GM21526 (cell line): ENCODE results near the gene EVX2.

Source experiments
- ATAC-seq: cut with Tn5 transposase; IDR thresholded peaks from one replicate; pipeline ENCODE4 v1.9.1; 2021; ENCODE audit warnings: moderate library complexity; ENCODE audit not compliant: unreplicated experiment, low FRiP score

EVX2 gene

GRCh38 chr2:176085120-176085788, 1.5 kb upstream of the EVX2 start:
- no peak for ATAC-seq

DNA sequence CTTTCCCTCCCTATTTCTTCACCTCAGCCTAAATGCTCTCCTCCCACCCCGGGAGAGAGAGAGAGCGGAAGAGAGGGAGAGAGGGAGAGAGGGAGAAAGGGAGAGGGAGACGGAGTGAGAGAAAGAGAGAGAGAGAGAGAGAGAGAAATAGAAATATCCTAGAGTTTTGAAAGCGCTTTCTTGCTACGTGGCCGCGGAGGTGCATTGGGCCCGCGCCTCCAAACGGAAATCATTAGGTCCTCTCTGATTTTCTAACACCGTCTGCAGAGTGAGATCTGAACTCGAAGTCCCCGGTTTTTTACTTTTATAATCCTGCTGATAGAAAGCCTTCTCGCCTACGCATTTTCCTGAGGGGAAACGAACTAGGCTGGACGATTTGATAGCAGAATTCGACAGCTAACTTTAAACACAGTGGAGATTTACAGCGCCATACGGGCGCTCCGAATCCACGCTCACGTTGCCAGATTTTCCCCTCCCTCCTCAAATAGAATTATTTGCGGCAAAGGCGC, 903 bp upstream of the EVX2 start:
- ATAC-seq = no peak

DNA sequence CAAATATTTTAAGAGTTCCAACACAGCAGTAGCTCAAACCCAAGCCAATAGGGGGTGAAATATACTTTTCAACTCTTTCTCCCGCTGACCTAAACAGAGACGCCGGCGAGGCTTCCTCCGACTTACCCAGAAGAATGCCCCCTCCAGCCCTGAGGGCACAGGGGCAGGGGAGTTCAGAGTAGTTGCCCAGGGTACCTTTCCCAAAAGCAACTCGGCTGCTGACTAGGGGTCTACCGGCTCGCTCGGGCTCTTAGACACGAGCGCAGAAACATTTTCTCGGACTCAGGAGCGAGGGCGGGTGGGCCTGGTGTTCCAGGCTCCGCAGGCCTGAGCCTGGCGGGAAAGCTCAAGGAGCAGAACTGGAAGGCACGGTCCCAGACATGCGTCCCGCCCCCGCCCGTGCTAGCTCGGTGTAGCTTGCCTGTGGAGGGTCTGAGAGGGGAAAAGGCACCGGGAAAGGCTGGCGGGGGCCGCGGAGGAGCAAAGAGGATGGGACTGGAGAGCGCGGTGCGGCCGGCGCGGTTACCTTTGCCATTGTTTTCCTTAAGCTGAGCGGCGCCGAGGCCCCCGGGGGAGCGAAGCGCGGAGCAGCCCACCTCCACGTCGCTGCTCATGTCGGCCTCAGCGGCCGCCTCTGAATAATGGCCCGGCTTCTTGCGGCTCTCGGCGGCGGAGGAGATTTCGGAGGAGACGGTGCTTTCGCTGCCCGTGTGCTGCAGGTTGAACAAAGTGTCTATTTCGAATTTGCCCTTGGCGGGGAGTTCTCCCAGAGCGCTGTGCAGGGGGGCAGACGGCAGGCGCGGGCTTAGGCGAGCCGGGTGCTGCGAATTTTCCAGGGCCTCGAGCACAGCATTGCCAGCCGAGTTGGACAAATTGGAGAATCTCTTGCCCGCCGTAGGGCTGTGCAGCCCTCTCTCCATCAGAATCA, 674 bp downstream of the EVX2 start:
- ATAC-seq = no peak

DNA sequence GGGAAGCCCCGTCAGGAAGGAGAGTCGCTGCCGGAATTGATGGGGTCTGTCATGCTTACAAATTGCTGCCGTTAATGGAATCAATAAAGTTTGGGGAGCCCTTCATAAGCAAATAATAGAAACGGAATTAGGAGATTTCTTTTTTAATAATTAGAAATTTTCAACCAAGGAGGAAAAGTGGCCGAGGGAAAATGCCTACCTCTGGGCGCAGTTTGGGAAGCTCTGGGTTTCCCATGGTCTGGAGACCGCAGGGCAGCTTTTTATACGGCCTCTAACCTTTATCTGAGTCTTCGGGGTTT, 1.3 kb downstream of the EVX2 start:
- ATAC-seq = no peak

GRCh38 chr2:176081837-176082524, 1.8 kb downstream of the EVX2 start:
- ATAC-seq = no peak

GRCh38 chr2:176081376-176081836, 2.4 kb downstream of the EVX2 start:
- ATAC-seq = no peak

- ATAC-seq = no peak
These were observed 3.0 kb downstream of the EVX2 start for GRCh38 chr2:176080540-176081375.

DNA sequence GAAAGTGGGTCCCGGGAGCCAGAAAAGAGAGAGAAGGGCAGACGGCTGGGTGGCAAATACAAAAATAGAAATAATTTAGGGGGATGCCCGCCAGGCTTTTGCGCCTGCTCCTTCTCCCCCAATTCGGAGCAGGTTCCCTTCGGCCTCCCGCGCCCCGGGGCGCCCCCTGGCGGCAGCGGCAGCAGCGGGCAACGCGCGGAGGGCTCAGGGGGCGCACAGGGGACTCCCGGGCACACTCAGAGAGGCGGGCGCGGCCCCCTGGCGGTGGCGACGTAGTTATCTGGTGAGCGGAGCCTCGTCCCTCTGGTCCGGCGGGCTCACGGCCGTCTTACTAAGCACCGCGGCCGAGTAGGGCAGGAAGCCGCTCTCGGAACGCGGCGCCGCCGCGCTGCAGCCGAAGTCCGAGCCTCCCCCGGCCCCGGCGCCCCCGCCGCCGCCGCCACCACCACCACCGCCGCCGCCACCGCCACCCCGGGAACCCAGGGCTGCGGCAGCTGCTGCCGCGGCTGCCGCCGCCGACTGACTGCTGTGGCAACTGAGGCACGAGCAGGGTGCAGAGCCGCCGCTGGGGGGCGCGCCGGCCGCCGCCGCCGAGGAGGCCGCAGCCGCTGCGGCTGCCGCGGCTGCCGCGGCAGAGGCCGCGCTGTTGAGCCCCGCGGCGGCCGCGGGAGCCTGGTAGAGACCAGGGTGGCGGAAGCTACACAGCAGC, 3.8 kb downstream of the EVX2 start:
- ATAC-seq = no peak

DNA sequence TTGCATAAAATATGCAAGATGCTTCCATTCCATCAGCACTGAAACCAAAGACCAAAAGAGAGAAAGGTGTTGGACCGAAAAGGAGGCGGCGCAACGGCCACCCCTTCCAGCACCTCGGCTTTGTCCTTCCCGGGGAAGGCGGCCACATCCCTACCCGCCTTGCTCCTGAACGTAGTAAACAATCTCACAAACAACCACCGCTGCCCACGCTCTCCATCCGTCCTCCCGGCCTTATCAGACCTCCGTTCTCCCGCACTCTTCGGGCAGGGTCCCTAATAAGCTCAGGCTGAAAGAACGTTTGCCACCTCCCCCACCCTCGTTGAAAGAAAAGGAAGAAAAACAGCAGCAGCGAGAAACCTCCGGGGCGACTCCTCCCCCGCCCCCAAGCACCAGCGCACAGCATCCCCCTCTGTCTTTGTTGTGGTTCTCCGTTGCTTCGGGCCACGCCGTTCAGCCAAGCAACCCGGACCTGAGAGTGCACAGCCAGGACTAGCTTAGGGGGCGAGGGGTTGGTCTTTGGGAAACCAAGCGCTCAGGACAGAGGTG, 4.4 kb downstream of the EVX2 start:
- ATAC-seq = no peak

DNA sequence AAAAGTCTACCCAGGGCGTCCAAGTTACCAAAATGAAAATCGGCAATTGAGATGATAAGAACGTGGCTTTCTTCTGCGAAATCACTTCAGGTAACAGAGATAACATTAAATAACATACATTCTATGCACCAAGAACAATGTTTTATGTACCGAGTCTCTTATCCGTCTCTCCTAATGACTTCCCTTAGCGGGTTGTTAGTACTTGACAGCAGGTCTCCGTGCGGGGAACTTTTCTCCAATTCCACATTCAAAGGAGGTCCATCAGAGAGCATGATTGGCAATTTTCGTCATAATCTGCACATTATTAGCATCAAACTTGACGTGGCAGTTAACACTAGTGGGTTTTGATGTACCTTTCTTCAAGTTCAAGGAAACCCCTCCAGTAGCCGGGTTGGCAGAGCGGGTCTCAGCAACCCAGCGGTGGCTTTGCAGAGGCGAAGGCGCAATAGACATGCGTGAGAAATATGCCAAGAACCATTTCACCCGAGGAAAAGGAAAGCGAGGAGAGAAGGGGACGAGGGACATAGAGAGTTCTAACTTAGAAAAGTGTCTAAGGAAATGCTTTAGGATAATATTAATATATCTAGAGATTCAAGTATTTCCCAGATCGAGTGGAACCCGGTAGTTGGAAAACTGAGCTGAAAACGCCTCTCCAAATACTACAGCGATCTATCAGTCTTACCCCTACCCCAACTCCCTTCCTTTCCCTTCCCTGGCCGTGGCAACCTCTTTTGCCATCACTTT, 5.0 kb downstream of the EVX2 start:
- ATAC-seq = no peak

DNA sequence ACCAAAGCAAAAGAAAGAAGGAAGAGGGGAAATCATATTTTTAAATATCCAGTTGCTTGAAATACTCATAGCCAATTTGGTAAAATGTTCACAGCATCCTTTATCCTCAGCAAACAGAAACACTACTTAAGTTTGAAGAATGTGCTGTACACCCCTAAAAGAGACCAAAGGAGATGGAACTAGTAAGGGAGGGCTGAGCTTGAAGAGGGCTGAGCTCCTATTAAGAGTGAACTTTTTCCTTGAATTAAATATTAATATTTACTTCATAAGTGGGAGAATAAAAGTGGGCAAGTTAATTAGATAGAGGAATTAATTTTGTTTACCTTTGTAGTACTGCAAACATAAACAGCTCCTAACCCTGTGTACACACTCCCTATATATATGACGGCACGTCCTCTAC, 7.0 kb downstream of the EVX2 start:
- no peak for ATAC-seq

DNA sequence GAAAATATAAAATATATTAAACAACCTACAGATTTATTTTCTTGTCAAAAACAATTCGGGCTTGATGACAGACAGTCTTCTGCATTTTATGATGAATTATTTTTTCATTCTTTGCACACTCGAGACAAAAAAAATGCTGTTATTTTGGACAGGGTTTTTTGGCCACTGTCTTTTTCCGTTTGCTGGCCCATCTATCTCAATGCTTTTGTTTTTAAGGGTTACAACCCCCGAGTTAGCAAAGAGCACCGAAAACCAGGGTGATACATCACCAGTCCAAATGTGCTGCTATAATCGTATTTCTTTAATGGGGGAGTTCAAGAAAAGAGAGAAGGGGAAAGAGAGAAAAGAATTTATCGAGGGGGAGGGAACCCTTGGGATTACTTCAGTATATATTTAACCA, 7.7 kb downstream of the EVX2 start:
- no peak for ATAC-seq

- ATAC-seq = no peak
These were observed 8.3 kb downstream of the EVX2 start for GRCh38 chr2:176075481-176075880.

GRCh38 chr2:176074919-176075425, 8.8 kb downstream of the EVX2 start:
- no peak for ATAC-seq

DNA sequence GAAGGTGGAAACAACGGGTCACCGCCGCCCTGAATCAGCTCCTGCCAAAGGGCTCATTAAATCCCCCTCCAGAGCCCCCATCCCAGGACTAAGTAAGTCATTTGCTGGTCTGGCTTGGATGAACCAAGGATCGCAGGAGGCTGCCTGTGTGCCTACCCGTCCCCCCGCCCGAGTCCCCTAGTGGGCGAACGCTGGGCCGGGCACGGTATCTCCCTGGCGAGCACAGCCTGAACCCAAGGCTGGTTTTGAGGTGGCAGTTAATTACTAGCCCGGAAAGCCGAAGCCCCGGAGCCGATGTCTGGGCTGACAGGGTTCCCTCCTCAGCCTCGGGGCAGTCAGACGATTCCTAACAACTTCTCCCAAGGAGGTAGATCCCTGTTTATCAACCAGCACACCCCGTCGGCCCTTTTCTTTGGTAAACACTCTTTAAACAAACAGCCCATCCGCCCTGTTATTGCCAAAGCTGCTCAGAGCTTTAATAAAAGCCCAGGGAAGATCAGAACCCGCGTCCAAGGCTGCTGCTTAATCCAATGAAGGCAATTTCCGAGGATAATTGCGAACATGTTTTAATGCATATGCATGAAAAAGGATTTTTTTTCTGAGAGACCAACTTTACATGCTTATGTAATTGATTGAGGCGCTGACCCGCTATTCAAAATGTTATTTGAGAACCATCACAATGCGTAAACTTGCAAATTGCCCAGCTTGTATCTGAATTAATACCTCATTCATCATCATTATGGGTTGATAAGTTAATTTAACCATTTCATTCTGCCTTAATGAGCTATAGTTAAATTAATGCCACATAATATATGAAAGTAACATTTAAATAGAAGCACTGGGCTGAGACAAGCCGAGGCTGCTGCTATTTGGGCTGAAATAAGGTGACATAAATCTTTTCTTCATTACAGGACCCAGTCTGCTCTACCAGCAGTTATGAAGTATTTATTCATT, 10.5 kb downstream of the EVX2 start:
- ATAC-seq = no peak

DNA sequence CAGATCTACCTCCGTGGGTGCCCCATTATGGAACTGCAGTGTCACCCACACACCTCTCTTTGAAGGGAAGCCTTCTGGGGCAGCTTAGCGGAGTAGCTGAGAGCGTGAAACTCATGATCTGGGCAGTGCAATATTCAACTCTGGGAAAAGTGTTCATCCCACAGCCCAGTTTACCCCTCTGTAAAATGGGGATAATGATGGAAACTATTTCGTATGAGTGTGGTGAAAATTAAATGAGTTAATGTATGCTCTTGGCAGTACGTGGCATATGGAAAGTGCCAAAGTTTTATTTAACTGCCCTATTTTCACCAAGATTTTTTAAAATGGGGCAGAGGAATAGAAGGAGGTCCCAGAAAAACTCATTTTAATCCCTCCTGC, 11.5 kb downstream of the EVX2 start:
- ATAC-seq = no peak
